ENCODE data around the gene OR7C1.

DNA sequence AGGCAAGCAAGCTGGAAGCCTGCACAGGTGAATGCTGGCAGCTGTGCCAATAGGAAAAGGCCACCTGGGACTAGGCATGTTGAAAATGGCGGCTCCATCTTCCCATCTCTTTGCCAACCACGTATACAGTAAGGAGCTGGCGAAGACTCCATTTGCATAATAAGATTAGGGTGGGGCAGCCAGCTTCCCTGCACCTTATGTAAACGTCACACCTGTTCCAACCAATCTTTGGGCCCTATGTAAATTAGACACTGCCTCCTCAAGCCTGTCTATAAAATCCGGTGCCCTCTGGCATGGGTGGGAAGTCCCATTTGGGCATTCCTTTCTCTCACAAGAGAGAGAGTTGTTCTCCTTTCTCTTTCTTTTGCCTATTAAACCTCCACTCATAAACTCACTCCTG lies 73.4 kb downstream of the OR7C1 start:
- no peak for TF ChIP-seq ATF3 (CRISPR knock-in tag; conservative IDR thresholded peaks at IDR 0.05)
- TF ChIP-seq, protein P1, sequence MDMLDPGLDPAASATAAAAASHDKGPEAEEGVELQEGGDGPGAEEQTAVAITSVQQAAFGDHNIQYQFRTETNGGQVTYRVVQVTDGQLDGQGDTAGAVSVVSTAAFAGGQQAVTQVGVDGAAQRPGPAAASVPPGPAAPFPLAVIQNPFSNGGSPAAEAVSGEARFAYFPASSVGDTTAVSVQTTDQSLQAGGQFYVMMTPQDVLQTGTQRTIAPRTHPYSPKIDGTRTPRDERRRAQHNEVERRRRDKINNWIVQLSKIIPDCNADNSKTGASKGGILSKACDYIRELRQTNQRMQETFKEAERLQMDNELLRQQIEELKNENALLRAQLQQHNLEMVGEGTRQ (CRISPR knock-in tag; IDR thresholded peaks at IDR 0.05): no peak
- no peak for TF ChIP-seq CTCF (IDR thresholded peaks at IDR 0.05)
- no peak for TF ChIP-seq MAX (CRISPR knock-in tag; IDR thresholded peaks at IDR 0.05)
- no peak for TF ChIP-seq ETV6 (CRISPR knock-in tag; IDR thresholded peaks at IDR 0.05)

Measured in WTC11 (cell line).